GM12878 (cell line): ENCODE results near the gene QSOX2.

Experiments used
- CREM ChIP-seq: IDR thresholded peaks from 2 replicates; pipeline ENCODE4 v1.6.1; 2014; ENCODE audit warnings: antibody characterized with exemption, low read depth
- RAD21 ChIP-seq: IDR thresholded peaks from 2 replicates; pipeline ENCODE4 v1.6.1; 2011; ENCODE audit warnings: mild to moderate bottlenecking, low read depth, low read length, moderate library complexity; ENCODE audit not compliant: insufficient read depth

DNA sequence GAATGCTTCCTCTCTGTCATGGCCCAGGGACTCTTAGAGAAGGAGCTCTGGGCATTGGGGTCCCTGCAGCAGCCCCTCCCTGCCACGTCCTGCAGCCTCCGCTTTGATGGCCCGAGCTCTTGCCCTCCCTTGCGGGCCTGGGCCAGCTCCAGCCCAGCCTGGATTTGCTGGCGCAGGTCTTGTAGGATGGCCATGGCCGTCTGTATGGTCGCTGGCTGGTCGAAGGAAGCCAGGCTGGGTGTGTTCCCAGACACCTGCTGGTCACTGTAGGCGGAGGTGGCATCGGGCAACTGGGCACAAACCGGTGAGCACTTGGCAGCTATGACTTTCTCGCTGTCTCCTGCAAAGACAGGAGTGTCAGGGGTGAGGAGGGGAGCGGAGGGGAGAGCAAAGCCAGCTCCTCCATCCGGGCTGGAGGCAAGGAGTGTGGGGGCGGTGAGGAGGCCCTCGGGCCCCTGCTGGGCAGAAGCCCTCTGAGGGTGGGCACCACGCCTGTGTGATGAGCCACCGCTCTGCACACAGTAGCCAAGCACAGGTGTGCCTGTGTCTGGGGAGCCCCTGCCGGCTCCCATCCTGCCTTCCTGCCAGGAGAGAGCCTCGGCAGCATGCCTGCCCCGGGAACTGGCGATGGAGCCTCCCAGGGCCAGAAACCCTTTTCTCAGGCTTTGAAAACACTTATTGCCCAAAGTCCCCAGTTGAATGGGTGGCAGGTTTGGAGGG is 45.9 kb upstream of the QSOX2 start:
- TF ChIP-seq CREM (no peak), RAD21 (no peak)
